ENCODE data around the gene SBF2.
"Not testable (repeated sequence)": the region's sequence is repeated elsewhere in the genome, so short reads cannot be mapped to it uniquely, and the experiment has no call there.

GRCh38 chr11:9939150-9939549 lies 354.9 kb downstream of the SBF2 start:
- TF ChIP-seq EZH2 (IDR thresholded peaks at IDR 0.05; ENCODE audit: borderline replicate concordance, insufficient read depth, low read length, poor library complexity, severe bottlenecking); EP300 (conservative IDR thresholded peaks at IDR 0.05; ENCODE audit: poor library complexity, severe bottlenecking); TAF1 (IDR thresholded peaks at IDR 0.05; ENCODE audit: low read depth); POLR2AphosphoS5 (IDR thresholded peaks at IDR 0.05); RAD21 (conservative IDR thresholded peaks at IDR 0.05): not testable (repeated sequence)
- TF ChIP-seq, protein P1, sequence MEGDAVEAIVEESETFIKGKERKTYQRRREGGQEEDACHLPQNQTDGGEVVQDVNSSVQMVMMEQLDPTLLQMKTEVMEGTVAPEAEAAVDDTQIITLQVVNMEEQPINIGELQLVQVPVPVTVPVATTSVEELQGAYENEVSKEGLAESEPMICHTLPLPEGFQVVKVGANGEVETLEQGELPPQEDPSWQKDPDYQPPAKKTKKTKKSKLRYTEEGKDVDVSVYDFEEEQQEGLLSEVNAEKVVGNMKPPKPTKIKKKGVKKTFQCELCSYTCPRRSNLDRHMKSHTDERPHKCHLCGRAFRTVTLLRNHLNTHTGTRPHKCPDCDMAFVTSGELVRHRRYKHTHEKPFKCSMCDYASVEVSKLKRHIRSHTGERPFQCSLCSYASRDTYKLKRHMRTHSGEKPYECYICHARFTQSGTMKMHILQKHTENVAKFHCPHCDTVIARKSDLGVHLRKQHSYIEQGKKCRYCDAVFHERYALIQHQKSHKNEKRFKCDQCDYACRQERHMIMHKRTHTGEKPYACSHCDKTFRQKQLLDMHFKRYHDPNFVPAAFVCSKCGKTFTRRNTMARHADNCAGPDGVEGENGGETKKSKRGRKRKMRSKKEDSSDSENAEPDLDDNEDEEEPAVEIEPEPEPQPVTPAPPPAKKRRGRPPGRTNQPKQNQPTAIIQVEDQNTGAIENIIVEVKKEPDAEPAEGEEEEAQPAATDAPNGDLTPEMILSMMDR (IDR thresholded peaks at IDR 0.05; ENCODE audit: poor library complexity, severe bottlenecking), result not testable (repeated sequence)
